Fibroblast of pulmonary artery (primary cell): ENCODE data around the gene HNRNPL.
"Not testable (repeated sequence)": the region's sequence is repeated elsewhere in the genome, so short reads cannot be mapped to it uniquely, and the experiment has no call there.

Experiments used
- DNase-seq: peaks from one replicate; pipeline ENCODE4 v3.0.0-alpha.2; 2010; ENCODE audit warnings: low read depth
- H3K4me3 ChIP-seq: replicated peaks from 2 replicates; pipeline ENCODE4 v1.5.1; 2011; ENCODE audit warnings: low read depth, mild to moderate bottlenecking, control low read depth, low read length, moderate library complexity
- CTCF ChIP-seq: IDR thresholded peaks from 2 replicates; pipeline ENCODE4 v1.5.1; 2011; ENCODE audit warnings: mild to moderate bottlenecking, control low read depth, low read length, inconsistent platforms; ENCODE audit errors: missing control alignments

HNRNPL gene

GRCh38 chr19:38878575-38879399, 29.0 kb upstream of the HNRNPL start:
- no peak overlapping the region for H3K4me3 ChIP-seq
- no peak for DNase-seq
- no peak for TF ChIP-seq CTCF

- no peak within 1 kb of the TSS for H3K4me3 ChIP-seq
- no peak for DNase-seq
- no peak for TF ChIP-seq CTCF
Observed at GRCh38 chr19:38877781-38878574, 28.2 kb upstream of the HNRNPL start, which contains the start of gene RINL. Gene RINL (minus strand): TSS chr19:38878275. CDS start chr19:38876742, 1,533 bp downstream.

- TF ChIP-seq CTCF = no peak
- DNase-seq = no peak
- H3K4me3 ChIP-seq = no peak overlapping the region
Observed at GRCh38 chr19:38875656-38876395, 26.0 kb upstream of the HNRNPL start.

- not testable (repeated sequence) for H3K4me3 ChIP-seq, DNase-seq
Observed at GRCh38 chr19:38873400-38873799, 23.6 kb upstream of the HNRNPL start.

GRCh38 chr19:38870612-38871011, 20.8 kb upstream of the HNRNPL start:
- H3K4me3 ChIP-seq = no peak overlapping the region
- TF ChIP-seq CTCF = no peak
- DNase-seq = no peak

GRCh38 chr19:38869836-38870607, 20.2 kb upstream of the HNRNPL start:
- DNase-seq = peak; percentile 62
- peak; percentile 63 for TF ChIP-seq CTCF
- H3K4me3 ChIP-seq = peak overlapping the region; percentile 49
